ENCODE measurements around the gene HAUS8.
"Not testable (repeated sequence)": the region's sequence is repeated elsewhere in the genome, so short reads cannot be mapped to it uniquely, and the experiment has no call there.

The HAUS8 gene, protein sequence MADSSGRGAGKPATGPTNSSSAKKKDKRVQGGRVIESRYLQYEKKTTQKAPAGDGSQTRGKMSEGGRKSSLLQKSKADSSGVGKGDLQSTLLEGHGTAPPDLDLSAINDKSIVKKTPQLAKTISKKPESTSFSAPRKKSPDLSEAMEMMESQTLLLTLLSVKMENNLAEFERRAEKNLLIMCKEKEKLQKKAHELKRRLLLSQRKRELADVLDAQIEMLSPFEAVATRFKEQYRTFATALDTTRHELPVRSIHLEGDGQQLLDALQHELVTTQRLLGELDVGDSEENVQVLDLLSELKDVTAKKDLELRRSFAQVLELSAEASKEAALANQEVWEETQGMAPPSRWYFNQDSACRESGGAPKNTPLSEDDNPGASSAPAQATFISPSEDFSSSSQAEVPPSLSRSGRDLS

DNA sequence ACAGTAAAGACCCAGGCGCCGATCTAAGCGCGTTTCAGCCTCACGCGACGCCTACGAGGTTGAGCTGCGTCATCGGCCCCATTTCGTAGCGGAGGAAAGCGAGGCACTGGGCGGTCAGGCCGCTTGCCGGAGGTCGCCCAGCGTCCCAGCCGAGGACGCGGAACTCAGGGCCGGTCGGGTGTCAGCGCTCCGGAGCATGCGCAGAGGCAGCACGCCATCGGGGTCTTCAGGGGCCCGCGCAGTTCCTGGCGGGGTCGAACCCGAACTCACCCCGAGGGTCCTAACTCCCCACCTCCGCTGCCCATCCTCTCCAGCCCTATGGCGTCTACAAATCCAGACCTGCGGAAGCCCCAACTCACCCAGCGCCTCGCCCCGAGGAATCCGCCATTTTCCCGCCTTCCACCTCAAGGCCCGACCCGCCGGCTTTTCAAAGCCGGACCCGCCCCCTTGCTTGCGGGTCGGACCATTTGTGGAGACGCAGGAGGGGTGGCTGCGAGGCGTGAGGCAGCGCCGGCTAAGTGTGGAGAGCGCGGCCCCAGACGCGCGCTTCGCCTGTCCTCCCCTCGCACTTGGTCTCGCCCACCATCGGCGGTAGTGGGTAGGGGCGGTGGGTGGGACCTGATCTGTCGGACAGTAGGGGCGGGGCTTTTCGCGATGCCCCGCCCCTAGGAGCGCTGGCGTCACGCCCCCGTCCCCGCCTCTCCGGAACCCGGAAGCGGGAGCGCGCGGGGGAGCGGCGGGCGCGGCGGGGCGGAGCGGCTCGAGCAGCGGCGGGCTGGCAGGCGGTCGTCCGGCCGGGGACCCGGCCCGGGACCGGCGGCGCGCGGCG is at the start of gene HAUS8, which contains the start of gene MYO9B:
Gene HAUS8, minus strand, starts transcription at position 418 of the 829 bp plus-strand sequence. Its CDS starts 30 bp downstream, at position 388.
Gene MYO9B, plus strand, starts transcription at position 743 of the 829 bp plus-strand sequence. CDS start 25,941 bp downstream, outside the sequence.
- peak; percentile 79 for FAIRE-seq

DNA sequence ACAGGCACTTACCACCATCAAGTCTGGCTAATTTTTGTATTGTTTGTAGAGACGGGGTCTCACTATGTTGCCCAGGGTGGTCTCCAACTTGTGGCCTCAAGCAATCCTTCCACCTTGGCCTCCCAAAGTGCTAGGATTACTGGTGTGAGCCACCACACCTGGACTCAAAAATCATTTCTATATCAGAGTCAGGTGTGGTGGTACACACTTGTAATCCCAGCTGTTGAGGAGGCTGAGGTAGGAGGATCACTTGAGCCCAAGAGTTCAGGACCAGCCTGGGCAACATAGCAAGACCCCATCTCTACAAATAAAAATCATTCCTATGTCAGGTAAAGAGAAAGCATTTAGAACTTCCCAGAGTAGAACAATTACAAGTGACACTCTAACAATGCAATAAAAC is 48.8 kb upstream of the HAUS8 start:
- no peak for FAIRE-seq

DNA sequence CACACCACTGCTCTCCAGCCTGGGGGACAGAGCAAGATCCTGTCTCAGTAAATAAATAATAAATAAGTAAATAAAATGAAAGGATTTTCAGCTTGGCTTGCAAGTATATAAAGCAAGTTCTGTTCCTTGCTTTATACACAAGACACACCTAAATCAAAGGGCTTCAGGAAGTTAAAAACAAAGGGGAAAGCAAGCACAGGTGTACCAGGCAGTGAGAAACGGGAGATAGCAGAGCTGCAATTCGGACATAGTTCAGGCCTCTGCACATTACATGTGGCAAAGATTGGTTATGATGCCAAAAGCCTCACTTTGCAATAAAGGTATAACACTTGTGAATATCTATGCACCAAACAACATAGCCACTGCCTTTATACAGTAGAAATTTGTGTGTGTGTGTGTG is 47.8 kb upstream of the HAUS8 start:
- no peak for FAIRE-seq

DNA sequence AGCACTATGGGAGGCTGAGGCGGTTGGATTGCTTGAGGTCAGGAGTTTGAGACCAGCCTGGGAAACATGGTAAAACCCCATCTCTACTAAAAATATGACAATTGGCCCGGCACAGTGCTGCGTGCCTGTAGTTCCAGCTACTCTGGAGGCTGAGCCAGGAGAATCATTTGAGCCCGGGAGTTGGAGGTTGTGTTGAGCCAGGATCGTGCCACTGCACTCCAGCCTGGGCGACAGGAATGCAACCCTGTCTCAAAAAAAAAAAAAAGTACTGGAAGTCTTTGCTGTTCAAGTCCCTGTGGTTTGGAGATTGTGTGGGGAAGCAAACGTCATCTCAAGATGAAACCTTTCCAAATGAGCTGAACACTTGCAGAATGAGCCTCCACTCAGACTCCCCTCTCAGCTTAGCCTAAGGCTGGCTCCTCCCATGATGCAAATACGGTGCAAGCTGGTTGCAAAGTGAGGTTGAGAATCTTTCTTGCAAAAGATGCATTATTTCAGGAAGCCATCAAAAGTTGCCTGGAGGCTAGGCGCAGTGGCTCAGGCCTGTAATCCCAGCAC is 46.6 kb upstream of the HAUS8 start:
- no peak for FAIRE-seq

DNA sequence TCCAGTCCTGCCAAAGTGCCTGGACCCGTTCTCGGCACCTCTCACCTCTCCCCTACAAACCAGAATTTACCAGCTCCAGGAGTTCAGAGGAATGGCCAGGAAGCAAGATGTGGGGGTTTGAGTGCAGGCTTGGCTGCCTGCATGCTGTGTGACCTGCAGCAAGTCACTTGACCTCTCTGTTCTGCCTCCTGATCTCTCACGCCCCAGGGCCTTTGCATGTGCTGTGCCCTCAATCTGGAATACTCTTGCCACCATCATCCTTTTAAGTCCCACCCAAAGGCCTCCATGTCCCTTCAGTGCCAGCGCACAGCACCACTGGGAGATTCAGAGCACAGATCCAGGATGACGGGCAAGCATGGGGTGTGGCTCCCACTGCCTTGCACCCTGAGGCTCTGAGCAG is 43.7 kb upstream of the HAUS8 start:
- FAIRE-seq, result no peak

DNA sequence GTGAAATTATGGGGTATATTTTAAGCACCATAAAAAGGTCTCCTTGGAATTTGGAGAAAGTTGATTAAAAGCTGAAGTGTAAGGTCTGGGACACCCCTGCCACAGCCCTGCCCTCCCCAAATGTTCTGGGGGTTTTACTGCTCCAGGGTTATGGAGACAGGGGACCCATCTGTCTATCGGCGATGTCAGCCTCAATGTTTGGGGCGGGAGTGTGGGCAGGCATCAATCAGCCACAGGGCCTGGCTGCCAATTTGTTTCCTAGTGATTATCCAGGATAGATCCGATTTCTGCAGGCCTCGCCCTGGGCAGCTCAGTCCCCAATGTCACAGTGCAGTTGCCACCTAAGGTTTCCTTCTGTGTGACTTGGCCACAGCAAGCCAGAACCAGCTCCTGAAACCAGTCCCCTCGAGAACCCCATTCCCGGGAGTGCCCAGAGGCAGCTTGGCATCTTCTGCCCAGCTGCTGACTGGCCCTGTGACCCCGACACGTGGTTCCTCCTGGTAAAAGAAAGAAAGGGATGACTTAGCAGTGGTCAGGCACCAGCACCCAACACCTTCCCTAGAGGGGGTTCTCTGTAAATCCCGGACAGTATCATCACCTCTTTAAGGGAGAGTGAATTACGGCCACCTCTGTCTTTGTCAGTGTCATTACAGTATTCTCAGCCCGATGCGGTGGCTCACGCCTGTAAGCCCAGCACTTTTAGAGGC is 41.9 kb upstream of the HAUS8 start:
- no peak for FAIRE-seq

DNA sequence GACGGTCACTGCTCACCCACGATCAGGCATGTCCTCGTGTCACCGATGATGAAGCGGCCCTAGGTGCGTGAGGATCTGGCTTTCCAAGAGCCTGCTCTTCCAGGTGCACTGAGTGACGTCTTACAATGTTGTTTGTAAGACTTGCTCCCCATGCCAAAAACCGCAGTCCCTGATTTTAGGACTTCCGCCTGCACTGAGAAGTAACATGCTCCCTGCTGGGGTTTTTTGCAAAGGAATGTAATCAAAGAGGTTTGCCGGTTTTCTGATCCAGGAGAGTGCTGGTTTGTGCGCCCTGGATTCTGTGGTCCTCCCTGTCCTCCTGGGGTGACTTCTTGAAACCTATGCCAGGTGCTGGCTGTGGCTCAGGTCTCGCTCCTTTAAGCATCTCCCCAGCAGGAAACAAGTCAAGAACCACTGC is 39.2 kb upstream of the HAUS8 start:
- no peak for FAIRE-seq

DNA sequence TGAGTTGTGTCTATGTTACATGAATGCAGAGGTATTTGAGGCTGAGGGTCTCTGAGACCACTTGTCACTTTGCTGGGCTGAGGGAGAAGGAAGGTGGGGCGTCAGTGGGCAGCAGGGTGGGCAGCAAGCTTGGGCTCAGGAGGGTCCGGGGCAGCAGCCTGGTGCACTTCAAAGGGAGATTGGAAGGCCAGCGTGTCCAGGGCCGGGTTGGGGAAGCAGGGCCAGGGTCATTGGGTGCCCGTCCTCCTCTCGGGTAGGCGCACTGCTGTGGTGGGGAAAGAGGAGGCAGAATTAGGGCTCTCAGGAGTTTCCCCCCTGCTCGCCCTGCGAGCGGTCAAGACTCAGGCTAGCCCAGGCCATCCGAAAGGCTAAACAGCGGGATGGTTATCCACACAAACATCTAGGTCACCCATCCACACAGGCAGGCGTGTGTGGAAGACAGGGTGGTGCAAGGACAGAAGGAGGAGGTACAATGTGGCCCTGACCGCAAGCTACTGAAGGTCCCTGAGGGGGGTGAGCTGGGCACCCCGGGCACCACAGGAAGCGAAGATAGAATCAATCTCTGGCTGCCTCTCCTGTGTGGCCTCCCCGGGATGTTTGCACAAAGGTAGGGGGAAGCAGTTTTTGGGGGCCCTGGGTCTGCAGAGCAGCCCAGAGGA is 38.0 kb upstream of the HAUS8 start:
- FAIRE-seq, result no peak

DNA sequence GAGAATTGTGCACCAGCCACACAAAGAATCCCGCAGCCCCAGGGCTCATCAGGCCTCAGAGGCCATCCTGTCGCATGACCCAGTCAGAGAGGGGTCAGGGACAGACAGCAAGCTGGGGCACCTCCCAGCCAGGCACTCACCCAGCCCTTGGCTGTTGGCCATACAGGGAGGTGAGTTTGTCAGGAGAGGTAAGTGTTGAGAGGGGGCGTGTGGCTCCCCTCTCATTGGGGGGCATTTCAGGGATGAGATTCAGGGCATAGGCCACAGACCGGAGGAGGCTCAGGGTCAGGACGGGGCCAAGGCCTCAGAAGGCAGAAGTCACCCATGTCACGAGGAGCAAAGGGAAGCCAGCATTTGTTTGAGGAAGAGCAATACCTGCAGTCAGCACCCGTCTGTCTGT is 37.4 kb upstream of the HAUS8 start:
- FAIRE-seq, result no peak

DNA sequence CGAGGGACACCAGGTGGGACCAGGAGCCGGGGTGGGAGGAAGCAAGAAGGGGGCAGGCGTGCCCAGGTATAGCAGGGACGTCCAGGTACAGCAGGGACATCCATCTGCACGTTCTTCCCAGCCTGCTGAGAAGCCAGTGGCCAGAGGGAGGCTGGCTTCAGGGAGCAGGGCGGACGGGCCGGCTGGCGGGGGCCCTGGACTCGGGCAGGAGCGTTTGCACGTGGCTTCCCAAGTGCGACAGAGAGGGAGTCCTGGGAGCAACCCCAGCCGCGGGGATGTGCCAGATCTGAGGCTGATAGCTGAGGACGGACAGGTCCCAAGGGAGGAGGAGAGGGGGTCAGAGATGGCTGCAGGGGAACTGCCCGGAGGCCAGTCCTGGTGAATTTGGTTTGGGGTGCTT is 37.0 kb upstream of the HAUS8 start:
- FAIRE-seq, result no peak

DNA sequence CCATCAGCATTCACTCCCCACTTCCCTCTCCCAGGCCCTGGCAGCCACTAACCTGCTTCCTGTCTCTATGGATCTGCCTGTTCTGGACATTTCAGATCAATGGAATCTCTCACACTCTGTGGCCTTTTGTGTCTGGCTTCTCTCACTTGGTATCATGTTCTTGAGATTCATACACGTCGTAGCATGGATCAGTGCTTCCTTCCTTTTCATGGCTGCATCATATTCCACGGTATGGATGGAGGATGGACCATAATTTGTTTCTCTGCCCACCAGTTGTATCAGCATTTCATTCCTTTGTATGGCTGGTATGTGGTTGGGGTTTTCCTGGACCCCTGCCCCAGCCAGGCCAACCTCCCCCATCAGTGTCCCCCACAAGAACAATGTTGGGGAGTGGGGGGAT is 36.5 kb upstream of the HAUS8 start:
- FAIRE-seq, result no peak

DNA sequence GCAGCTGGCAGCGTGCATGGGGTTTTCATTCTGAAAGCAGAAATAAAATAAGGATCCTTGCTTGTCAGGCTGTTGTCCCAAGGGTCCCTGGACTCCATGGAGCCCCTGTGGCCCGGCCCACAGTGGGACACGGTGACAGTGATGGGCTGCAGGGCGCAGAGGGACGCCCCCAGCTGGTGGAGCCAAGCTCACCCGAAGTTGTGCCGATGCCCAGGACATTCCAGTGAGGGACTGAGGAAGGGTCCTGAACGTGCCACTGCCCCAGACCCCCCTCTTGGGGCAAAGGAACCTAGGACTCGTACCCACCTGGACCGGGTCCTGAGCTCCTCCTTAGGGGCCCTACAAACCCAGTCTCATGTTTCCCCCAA is 35.3 kb upstream of the HAUS8 start:
- FAIRE-seq, result no peak

DNA sequence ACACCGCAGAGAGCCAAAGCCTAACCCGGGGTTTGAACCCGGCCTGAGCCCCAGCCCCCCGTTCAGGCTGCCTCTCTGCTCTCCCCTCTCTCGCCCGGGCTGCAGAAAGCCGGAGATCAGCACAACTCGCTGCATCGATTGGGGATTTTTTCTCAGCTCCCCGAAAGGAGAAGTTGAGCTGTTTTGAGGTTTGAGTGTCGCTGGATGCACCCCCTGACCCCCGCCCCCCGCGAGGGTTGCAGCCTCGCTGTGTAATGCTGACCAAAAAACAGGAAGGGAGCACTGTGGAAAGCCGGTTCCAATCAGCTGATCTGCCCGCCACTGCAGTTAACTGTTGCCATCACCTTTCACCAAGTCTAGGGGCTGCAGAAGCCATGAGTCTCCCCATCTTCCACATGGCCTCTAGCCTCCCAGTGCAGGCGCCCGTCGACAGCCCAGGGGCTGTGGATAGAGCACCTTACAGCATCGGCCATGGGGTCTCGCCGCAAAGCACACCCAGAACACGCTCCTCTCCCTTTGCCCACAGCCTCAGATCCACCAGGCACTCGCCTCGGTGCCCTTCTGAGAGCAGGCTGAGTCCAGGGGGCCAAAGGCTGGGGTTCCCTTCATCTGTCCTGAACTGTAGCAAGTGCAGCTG is 34.8 kb upstream of the HAUS8 start:
- FAIRE-seq, result no peak

DNA sequence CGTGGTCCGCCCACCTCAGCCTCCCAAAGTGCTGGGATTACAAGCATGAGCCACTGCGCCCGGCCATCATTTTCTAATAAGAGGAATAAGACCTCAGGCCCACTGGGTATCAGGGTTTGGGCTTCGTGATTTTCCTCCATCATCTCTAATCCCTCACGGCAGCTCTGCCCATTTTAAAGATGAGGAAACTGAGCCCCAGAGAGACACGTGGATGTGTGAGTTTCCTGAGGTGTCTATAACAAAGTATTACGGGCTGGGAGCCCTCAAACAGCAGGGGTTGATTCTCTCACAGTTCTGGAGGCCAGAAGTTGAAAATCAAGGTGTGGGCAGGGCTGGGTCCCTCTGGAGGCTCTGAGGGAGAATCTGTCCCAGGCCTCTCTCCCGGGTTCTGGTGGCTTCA is 34.0 kb upstream of the HAUS8 start:
- FAIRE-seq, result no peak

DNA sequence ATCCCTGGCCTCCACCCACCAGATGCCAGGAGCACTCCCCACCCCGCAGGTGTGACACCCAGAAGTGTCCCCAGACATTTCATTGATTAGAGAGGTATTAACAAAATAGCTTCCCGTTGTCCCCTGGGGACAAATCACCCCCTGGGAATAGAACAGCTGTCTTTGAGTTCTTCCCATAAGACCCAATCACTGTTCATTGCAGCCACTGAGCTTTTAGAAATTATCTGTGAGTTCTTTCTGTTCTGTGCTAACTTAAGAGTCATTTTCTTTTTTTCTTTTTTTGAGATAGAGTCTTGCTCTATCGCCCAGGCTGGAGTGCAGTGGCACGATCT is 33.2 kb upstream of the HAUS8 start:
- no peak for FAIRE-seq

DNA sequence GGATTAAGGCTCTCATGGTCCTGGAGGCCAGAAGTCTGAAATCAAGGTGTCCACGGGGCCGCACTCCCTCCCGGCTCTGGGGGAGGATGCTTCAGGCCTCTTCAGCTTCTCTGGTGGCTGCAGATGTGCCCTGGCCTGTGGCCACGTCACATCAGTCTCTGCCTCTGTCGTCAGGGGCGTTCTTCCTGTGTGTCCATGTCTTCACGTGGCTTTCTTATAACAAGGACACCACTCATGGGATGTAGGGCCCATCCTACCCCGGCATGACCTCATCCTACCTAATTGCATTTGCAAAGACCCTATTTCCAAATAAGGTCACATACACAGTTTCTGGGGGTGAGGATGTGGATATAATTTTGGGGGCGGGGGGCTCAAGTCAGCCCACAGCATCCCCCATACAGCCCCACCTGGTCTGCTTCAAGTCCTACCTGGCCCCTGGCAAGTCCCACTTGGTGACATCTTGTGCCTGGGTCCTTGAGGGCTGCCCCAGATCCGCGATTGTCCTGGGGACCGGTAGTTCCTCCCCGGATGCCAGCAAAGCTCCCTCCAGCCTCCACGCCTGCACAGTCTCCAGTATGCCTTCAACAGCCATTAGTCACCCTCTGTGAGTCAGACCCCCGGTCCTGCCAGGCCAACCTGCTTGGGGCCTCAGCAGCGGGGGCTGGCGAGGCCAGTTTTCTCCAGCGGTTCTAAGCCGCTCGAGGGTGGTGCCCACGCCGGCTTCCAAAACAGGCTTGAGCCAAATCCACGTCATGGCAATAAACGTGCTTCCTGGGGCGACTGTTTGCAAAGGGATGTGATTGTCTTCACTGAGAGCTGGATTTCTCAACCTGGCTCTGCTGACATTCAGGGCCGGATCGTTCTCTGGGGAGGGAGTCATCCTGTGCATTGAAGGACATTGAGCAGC is 32.5 kb upstream of the HAUS8 start:
- FAIRE-seq, result no peak

DNA sequence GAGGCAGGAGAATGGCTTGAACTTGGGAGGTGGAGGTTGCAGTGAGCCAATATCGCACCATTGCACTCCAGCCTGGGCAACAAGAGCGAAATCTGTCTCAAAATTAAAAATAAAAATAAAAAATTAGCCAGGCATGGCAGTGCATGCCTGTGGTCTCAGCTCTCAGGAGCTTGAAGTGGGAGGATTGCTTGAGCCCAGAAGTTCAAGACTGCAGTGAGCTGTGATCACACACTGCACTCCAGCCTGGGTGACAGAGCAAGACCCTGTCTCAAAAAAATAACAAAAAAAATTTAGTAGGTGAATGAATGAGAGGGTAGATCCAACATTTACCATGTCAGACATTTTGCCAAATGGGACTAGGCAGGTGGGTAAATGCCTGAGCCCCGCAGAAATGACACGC is 31.7 kb upstream of the HAUS8 start:
- not testable (repeated sequence) for FAIRE-seq

DNA sequence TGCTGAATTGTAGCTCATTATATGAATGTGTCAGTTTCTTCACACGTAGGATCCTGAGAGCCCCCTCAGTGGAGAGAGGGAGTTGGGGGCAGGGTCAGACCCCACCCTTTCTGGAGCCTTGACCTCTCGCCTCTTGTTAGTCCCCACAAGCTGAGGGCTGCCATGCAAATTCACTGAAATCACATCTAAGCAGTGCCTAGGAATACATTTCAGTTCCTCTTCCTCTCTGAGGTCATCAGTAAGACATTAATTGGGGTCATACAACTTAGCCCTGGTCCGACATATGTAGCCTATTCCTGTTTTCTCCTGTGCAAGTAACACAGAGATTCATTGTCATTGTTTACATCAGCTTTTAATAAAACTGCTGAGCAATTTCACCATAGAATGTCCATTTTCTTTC is 30.3 kb upstream of the HAUS8 start:
- FAIRE-seq, result no peak

DNA sequence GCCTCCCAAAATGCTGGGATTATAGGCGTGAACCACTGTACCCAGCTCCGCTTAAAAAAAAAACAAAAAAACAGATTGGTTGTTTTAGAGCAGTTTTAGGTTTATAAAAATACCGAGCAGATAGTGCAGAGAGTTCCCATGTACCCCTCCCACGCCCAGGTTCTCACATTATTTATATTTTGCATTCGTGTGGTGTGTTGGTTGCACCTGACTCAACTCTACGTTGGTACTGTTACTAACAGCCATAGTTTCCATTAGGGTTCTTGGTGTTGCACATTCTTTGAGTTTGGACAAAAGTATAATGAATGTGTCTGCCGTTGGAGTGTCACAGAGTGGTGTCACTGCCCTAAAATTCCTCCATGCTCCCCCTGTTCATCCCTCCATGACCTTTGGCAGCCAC is 29.4 kb upstream of the HAUS8 start:
- no peak for FAIRE-seq

DNA sequence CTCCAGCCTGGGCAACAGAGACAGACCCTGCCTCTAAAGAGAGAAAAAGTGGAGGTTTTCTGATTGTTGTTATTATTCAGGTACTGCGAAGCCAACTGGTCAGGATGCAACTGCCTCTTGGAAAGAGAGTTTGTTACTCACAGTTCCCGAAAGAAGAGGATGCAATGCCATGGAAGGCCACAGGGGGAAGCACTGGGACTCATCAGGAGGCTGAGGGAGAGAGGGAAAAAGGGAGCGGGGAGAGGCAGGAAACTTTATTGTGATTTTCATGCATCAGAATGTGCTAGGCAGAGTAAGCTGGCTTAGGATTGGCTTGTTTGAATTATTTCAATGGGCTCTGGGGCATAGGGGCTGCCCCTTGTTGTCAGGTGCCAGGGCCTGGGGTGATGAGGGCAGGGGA is 27.9 kb upstream of the HAUS8 start:
- no peak for FAIRE-seq

All from endometrium (tissue), 2 donors.